Neural cell (in vitro differentiated cells): ENCODE data around the gene SOX30. TPM values are rescaled to one million over a fixed set of nuclear protein-coding genes. Genes with fewer than 3 reads are reported as not detected.
"Not testable (repeated sequence)": the region's sequence is repeated elsewhere in the genome, so short reads cannot be mapped to it uniquely, and the experiment has no call there.

ENCODE experiments used
- H2AFZ ChIP-seq: fragments of 200-600, 300-800 bp; sonication (generic), shearing (Covaris generic); 2 replicates; pipeline ENCODE4 v1.6.0; 2014; ENCODE audit warnings: low read depth, mild to moderate bottlenecking, antibody characterized with exemption, low read length, moderate library complexity
- H3F3A ChIP-seq: fragments of 200-600 bp; shearing (Covaris generic); 2 replicates; pipeline ENCODE4 v1.6.1; 2016; ENCODE audit warnings: mild to moderate bottlenecking, moderate library complexity, mixed read lengths, antibody characterized with exemption, low read length; ENCODE audit not compliant: insufficient read depth, poor library complexity, severe bottlenecking
- H3K27ac ChIP-seq: fragments of 200-600, 300-800 bp; sonication (generic), shearing (Covaris generic); 2 replicates; pipeline ENCODE4 v1.5.1; 2014; ENCODE audit warnings: mild to moderate bottlenecking, low read length, moderate library complexity
- H3K27me3 ChIP-seq: fragments of 300-800, 200-600 bp; sonication (generic), shearing (Covaris generic); 2 replicates; pipeline ENCODE4 v1.6.0; 2014; ENCODE audit warnings: mild to moderate bottlenecking, low read depth, low read length, moderate library complexity; ENCODE audit not compliant: insufficient read depth
- H3K36me3 ChIP-seq: fragments of 300-800, 200-600 bp; sonication (generic), shearing (Covaris generic); 2 replicates; pipeline ENCODE4 v1.5.1; 2014; ENCODE audit warnings: mild to moderate bottlenecking, antibody characterized with exemption, low read length, moderate library complexity; ENCODE audit not compliant: insufficient read depth
- H3K4me2 ChIP-seq: fragments of 300-800, 200-600 bp; sonication (generic), shearing (Covaris generic); 2 replicates; pipeline ENCODE4 v1.6.0; 2014; ENCODE audit warnings: mild to moderate bottlenecking, low read length
- H3K4me3 ChIP-seq: fragments of 300-800, 200-600 bp; sonication (generic), shearing (Covaris generic); 2 replicates; pipeline ENCODE4 v1.5.1; 2014; ENCODE audit warnings: mild to moderate bottlenecking, low read length, moderate library complexity
- H3K79me2 ChIP-seq: fragments of 200-600 bp; shearing (Covaris generic); replicated peaks from 2 replicates; pipeline ENCODE4 v1.6.0; 2014; ENCODE audit warnings: mild to moderate bottlenecking, low read length, moderate library complexity; ENCODE audit not compliant: insufficient read depth
- H3K9ac ChIP-seq: fragments of 300-800, 200-600 bp; sonication (generic), shearing (Covaris generic); 2 replicates; pipeline ENCODE4 v1.6.1; 2016; ENCODE audit warnings: mild to moderate bottlenecking, low read length, mixed read lengths
- H3K9me2 ChIP-seq: fragments of 200-600 bp; shearing (Covaris generic); 2 replicates; pipeline ENCODE4 v1.6.1; 2016; ENCODE audit warnings: mild to moderate bottlenecking, low read length, mixed read lengths; ENCODE audit not compliant: insufficient read depth
- H3K9me3 ChIP-seq: fragments of 200-600, 300-800 bp; sonication (generic), shearing (Covaris generic); 2 replicates; pipeline ENCODE4 v1.6.1; 2016; ENCODE audit warnings: mild to moderate bottlenecking, mixed run types, low read length, moderate library complexity, mixed read lengths
- H4K20me1 ChIP-seq: fragments of 200-600 bp; shearing (Covaris generic); 2 replicates; pipeline ENCODE4 v1.6.1; 2016; ENCODE audit warnings: mild to moderate bottlenecking, mixed run types; ENCODE audit not compliant: insufficient read depth
- CTCF ChIP-seq: fragments of 450-650 bp; IDR thresholded peaks from 2 replicates; pipeline ENCODE4 v1.5.1; 2014; ENCODE audit warnings: antibody characterized with exemption, mild to moderate bottlenecking, moderate library complexity; ENCODE audit not compliant: poor library complexity, severe bottlenecking
- EP300 ChIP-seq: fragments of 450-650 bp; conservative IDR thresholded peaks from 2 replicates; pipeline ENCODE4 v1.6.1; 2014; ENCODE audit warnings: antibody characterized with exemption, mild to moderate bottlenecking, moderate library complexity; ENCODE audit not compliant: poor library complexity, severe bottlenecking
- EZH2 ChIP-seq: fragments of 200-600, 300-800 bp; shearing (Covaris generic), sonication (generic); IDR thresholded peaks from 2 replicates; pipeline ENCODE4 v1.6.1; 2014; ENCODE audit warnings: antibody characterized with exemption, low read length, borderline replicate concordance, mild to moderate bottlenecking; ENCODE audit not compliant: insufficient read depth, poor library complexity, severe bottlenecking
- MXI1 ChIP-seq: fragments of 450-650 bp; conservative IDR thresholded peaks from 2 replicates; pipeline ENCODE4 v1.6.1; 2014; ENCODE audit warnings: antibody characterized with exemption, mild to moderate bottlenecking; ENCODE audit not compliant: poor library complexity, severe bottlenecking
- POLR2AphosphoS5 ChIP-seq: IDR thresholded peaks from 2 replicates; pipeline ENCODE4 v1.6.1; 2012
- RAD21 ChIP-seq: fragments of 450-650 bp; conservative IDR thresholded peaks from 2 replicates; pipeline ENCODE4 v1.6.1; 2014; ENCODE audit warnings: antibody characterized with exemption, mild to moderate bottlenecking, moderate library complexity
- SMC3 ChIP-seq: fragments of 450-650 bp; conservative IDR thresholded peaks from 2 replicates; pipeline ENCODE4 v1.6.1; 2014; ENCODE audit warnings: antibody characterized with exemption, mild to moderate bottlenecking, moderate library complexity; ENCODE audit not compliant: poor library complexity
- TAF1 ChIP-seq: IDR thresholded peaks from 2 replicates; pipeline ENCODE4 v1.6.1; 2012; ENCODE audit warnings: low read depth
- polyA plus RNA-seq: library from polyadenylated mRNA; depleted of rRNA; stranded (reverse); fragments of >200 nt; gene quantifications from 2 replicates; pipeline ENCODE4 v1.2.3, GENCODE V29; 2014
- TF ChIP-seq, protein P1 (sequence below): IDR thresholded peaks from 2 replicates; pipeline ENCODE4 v1.6.1; 2012; ENCODE audit warnings: borderline replicate concordance

Gene SOX30
- polyA plus RNA-seq, 1 donor from 2014 or later: not detected

DNA sequence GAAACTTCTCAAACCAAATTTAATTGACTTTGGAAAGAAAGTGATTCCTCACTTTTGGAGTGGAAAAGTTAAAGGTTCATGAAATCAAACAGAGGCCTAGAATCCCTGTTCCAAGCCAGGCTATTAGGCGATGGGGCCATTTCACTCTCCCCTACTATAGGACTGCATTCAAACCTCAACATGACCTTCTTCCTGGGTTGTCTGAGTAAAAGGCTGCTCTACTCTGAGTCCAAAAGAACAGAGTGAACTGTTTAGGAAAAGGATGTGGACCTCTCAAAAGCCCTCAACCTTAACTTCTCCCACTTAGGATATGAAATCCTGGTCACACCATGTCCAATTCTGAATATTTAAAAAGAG is 34.9 kb upstream of the SOX30 start:
- Histone ChIP-seq H3F3A (no peaks in the 10 kb centered on the region), H2AFZ (no peak overlapping the region), H3K27ac (no peak overlapping the region), H3K4me3 (no peak overlapping the region), H3K4me2 (no peak overlapping the region), H3K9ac (no peak overlapping the region), H3K36me3 (no peaks in the 10 kb centered on the region), H4K20me1 (no peaks in the 10 kb centered on the region), H3K27me3 (no peaks in the 10 kb centered on the region), H3K9me3 (peaks cover 3% of the 10 kb centered on the region), H3K79me2 (no peaks in the 10 kb centered on the region), H3K9me2 (no peaks in the 10 kb centered on the region)
- TF ChIP-seq MXI1 (no peak), TAF1 (no peak), RAD21 (no peak), EP300 (no peak), SMC3 (no peak), EZH2 (no peak), CTCF (no peak), POLR2AphosphoS5 (no peak)
- TF ChIP-seq, protein P1, sequence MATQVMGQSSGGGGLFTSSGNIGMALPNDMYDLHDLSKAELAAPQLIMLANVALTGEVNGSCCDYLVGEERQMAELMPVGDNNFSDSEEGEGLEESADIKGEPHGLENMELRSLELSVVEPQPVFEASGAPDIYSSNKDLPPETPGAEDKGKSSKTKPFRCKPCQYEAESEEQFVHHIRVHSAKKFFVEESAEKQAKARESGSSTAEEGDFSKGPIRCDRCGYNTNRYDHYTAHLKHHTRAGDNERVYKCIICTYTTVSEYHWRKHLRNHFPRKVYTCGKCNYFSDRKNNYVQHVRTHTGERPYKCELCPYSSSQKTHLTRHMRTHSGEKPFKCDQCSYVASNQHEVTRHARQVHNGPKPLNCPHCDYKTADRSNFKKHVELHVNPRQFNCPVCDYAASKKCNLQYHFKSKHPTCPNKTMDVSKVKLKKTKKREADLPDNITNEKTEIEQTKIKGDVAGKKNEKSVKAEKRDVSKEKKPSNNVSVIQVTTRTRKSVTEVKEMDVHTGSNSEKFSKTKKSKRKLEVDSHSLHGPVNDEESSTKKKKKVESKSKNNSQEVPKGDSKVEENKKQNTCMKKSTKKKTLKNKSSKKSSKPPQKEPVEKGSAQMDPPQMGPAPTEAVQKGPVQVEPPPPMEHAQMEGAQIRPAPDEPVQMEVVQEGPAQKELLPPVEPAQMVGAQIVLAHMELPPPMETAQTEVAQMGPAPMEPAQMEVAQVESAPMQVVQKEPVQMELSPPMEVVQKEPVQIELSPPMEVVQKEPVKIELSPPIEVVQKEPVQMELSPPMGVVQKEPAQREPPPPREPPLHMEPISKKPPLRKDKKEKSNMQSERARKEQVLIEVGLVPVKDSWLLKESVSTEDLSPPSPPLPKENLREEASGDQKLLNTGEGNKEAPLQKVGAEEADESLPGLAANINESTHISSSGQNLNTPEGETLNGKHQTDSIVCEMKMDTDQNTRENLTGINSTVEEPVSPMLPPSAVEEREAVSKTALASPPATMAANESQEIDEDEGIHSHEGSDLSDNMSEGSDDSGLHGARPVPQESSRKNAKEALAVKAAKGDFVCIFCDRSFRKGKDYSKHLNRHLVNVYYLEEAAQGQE: no peak

DNA sequence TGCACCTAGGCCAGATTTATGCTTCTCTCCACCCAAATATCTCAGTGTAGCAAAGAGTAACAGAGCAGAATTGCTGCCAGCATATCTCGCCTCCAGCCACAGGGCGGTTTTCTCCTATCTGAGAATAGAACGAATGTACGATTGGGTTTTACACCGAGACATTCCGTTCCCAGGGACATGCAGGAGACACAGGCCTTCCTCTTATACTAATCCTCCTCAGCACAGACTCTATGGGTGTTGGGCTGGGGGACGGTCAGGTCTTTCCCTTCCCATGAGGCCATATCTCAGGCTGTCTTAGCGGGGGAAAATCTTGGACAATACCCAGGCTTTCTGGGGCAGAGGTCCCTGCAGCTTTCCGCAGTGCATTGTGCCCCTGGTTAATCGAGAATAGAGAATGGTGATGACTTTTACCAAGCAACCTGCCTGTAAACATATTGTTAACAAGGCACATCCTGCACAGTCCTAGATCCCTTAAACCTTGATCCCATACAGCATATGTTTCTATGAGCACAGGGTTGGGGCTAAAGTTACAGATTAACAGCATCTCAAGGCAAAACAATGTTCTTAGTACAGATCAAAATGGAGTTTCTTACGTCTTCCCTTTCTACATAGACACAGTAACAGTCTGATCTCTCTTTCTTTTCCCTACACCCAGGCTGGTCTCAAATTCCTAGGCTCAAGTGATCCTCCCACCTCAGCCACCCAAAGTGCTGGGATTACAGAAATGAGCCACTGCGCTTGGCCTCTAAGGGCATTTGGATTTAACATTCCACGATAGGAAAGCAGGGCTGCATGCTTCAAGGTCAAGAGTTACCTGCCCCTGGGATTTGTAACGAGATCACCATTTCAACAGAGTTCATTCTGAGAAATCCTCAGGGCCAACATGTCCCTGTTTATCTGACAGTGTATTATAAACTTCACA is 34.3 kb upstream of the SOX30 start:
- H4K20me1 ChIP-seq, H3K79me2 ChIP-seq, H3K36me3 ChIP-seq, H3K4me2 ChIP-seq, H3K4me3 ChIP-seq, H3K27me3 ChIP-seq, H3K9ac ChIP-seq, H3K9me3 ChIP-seq, H3K27ac ChIP-seq, H2AFZ ChIP-seq, H3K9me2 ChIP-seq, H3F3A ChIP-seq: not testable (repeated sequence)
